ENCODE measurements around the gene CPT2.

GRCh38 chr1:53219711-53220110, 23.1 kb downstream of the CPT2 start:
- TF ChIP-seq CTCF (IDR thresholded peaks at IDR 0.05; ENCODE audit: low read depth, low read length) (no peak), MAX (IDR thresholded peaks at IDR 0.05; ENCODE audit: low read depth, low read length) (no peak)

All from NB4 (cell line).